Stimulated activated naive CD8-positive, alpha-beta T cell treated with anti-CD3 and anti-CD28 coated beads, Interleukin-15, Interleukin-2, amounts not matched to agents 100 ng/mL and 50 ng/mL, for 24 hours (primary cell): ENCODE measurements around the gene CBFA2T3.
A peak's percentile ranks its signal among the peaks of the same experiment; 100 is the strongest.

ENCODE experiments used
- H3K27ac Mint-ChIP-seq: one replicate; pipeline ENCODE4 v1.8.0; 2021; ENCODE audit warnings: mild to moderate bottlenecking, mixed read lengths
- H3K27me3 Mint-ChIP-seq: one replicate; pipeline ENCODE4 v1.8.0; 2021; ENCODE audit warnings: mixed read lengths
- H3K36me3 Mint-ChIP-seq: one replicate; pipeline ENCODE4 v1.8.0; 2021; ENCODE audit warnings: low read depth, mixed read lengths
- H3K4me1 Mint-ChIP-seq: one replicate; pipeline ENCODE4 v1.8.0; 2021; ENCODE audit warnings: low read depth, mixed read lengths
- H3K4me3 Mint-ChIP-seq: one replicate; pipeline ENCODE4 v1.8.0; 2021; ENCODE audit warnings: mild to moderate bottlenecking, mixed read lengths
- H3K9me3 Mint-ChIP-seq: one replicate; pipeline ENCODE4 v1.8.0; 2021; ENCODE audit warnings: mixed read lengths

CBFA2T3 gene

DNA sequence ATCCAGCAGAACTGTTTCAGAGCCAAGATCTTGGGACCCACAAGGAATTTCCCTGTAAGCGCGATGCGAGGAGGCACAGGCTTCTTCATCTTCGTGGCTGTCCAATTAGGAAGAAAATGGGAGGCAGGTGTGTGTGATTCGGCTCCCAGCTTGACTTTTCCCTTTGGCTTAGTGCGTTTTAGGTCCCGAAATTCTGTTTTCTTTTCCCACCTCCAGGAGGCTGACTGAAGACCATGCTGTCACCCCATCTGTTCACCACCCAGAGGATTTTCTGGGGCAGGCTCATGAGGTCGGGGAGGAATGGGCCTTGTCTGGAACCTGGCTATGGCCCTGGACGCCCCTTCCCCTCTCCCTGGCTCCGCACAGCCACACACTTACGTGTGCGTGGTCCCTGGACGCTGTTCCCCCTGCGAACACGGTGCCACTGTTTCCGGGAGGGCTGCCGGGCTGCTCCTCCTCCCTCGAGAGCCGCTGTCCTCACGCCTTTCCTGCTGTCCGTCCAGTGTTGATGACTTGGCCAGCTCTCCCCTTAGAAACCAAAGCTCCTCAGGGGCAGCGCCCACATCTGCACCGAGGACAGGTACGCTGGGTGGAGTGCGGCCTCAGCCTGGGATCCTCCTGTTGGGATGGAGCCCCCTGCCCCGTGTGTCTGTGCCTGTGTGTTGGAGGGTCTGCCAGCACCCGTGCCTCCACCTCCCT lies 107.9 kb downstream of the CBFA2T3 start:
- H3K27ac Mint-ChIP-seq: no peak overlapping the region
- H3K27me3 Mint-ChIP-seq: peaks cover 10% of the 10 kb centered on the region
- no peak overlapping the region for H3K4me3 Mint-ChIP-seq
- H3K9me3 Mint-ChIP-seq: no peaks in the 10 kb centered on the region
- no peaks in the 10 kb centered on the region for H3K36me3 Mint-ChIP-seq
- H3K4me1 Mint-ChIP-seq: no peaks in the 10 kb centered on the region

DNA sequence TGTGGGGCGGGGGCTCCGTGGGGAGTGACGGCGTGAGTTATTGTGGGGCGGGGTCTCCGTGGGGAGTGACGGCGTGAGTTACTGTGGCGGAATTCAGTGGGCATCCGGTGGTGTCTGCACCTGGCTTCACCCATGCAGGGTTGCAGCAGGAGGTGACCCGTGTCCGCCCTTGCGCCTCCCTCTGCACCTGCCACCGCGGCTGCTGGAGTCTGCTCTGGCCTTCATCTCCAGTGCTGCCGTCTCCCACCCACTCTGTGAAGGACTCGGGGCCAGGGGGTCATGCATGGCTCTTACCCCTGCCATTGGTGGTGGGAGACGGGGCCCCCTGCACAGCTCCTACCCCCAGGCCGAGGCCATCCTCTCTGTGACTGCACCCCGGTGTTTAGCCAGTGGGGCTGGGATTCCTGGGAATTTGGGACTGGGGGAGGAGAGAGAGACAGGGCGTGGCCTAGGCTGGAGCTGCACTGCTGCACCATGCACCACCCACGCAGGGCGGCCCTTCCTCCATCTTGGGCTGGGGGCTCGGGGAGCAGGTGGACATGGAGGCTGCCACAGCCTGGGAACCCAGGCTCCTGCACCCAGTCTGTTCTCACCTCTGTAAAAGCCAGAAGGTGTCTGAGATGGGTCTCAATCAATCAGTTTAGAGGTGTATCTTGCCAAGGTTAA lies 109.3 kb downstream of the CBFA2T3 start:
- no peak overlapping the region for H3K4me3 Mint-ChIP-seq
- no peaks in the 10 kb centered on the region for H3K4me1 Mint-ChIP-seq
- H3K9me3 Mint-ChIP-seq: no peaks in the 10 kb centered on the region
- H3K36me3 Mint-ChIP-seq: no peaks in the 10 kb centered on the region
- H3K27ac Mint-ChIP-seq: no peak overlapping the region
- H3K27me3 Mint-ChIP-seq: peaks cover 10% of the 10 kb centered on the region

DNA sequence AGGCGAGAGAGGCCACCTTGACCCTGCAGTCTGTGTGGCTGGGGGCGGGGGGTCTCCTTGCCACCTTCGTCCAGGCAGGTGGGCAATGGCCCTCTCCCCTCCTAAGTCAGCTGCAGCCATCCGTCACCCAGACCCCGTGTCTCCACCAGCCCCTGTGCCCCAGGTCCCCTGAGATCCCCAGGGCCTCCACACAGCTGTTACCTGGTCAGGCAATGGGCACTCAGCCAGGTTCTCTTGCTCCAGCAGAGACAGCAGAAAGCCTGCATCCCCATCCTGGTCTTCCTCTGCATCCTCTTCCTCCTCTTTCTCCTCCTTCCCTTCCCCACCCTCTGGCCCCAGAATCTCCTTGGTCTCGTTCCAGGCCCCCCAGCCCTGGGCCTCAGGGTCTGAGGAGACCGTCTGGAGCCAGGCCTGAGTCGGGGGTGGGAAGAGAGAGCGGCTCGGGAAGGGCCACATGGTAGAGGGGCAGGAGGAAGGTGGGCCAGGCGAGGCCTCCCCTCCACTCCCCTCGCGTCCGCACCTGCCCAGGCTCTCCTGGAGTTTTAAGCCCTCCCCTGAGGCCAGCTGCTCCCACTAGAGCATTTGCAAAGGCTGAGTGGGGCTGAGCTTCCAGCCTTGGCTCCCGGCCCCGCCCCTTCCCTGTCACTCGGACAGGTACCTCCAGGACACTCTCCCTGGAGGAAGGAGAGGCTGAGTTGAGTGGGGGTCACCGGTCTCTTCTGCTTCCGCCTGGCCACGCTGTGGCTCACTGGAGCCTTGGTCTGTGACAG lies 110.7 kb downstream of the CBFA2T3 start, which contains the start of gene PABPN1L:
TSS of gene PABPN1L (minus strand) at position 510 of the 770 bp plus-strand sequence. CDS start at position 456, 54 bp downstream.
- Mint-ChIP-seq H3K4me1 (no peaks in the 10 kb centered on the region), H3K4me3 (no peak within 1 kb of the TSS), H3K9me3 (no peaks in the 10 kb centered on the region), H3K27ac (no peak within 1 kb of the TSS), H3K36me3 (peaks cover 3% of the 10 kb centered on the region), H3K27me3 (peaks cover 9% of the 10 kb centered on the region)

DNA sequence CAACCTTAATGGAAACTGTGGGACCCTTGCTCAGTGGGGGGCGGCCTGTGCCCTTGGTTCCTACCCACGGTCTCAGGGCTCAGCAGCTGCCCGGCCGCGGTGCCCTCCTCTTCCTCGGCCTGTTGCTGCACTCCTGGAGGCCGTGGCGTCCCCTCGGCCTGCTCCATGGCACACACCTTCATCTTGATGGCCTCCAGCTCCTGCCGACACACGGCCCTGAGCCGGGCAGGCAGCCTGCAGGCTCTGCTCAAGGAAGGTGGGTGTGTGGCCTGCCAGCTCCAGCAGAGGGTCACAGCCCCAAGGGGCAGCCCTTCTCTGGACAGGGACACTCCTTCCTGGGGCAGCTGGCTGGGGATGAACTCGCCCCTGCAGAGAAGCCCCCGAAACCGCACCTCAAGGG lies 111.3 kb downstream of the CBFA2T3 start:
- Mint-ChIP-seq H3K4me1 (no peaks in the 10 kb centered on the region), H3K27me3 (peaks cover 3% of the 10 kb centered on the region), H3K36me3 (peaks cover 9% of the 10 kb centered on the region), H3K27ac (no peak overlapping the region), H3K9me3 (no peaks in the 10 kb centered on the region), H3K4me3 (no peak overlapping the region)

DNA sequence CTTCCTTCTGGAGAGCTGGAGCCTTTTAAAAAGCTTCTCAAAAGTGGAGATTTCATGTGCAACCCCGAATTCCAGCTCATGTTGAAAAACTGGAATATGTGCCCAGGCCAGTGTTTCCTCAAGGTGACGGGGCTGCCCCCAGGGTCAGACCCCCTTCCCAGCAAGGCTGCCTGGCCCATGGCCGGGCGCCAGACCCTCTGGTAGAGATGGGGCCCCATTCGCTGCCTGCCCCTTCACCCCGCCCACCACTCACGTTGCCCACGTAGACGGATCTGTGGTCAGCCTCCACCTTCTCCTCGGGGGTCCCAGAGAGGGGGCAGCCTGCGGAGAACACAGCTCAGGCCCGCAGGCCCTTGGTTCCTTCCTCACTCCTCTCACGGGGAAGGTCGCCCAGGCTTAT lies 111.7 kb downstream of the CBFA2T3 start:
- no peaks in the 10 kb centered on the region for H3K9me3 Mint-ChIP-seq
- H3K4me3 Mint-ChIP-seq: no peak overlapping the region
- H3K27ac Mint-ChIP-seq: no peak overlapping the region
- H3K36me3 Mint-ChIP-seq: peaks cover 10% of the 10 kb centered on the region
- H3K27me3 Mint-ChIP-seq: no peaks in the 10 kb centered on the region
- no peaks in the 10 kb centered on the region for H3K4me1 Mint-ChIP-seq

DNA sequence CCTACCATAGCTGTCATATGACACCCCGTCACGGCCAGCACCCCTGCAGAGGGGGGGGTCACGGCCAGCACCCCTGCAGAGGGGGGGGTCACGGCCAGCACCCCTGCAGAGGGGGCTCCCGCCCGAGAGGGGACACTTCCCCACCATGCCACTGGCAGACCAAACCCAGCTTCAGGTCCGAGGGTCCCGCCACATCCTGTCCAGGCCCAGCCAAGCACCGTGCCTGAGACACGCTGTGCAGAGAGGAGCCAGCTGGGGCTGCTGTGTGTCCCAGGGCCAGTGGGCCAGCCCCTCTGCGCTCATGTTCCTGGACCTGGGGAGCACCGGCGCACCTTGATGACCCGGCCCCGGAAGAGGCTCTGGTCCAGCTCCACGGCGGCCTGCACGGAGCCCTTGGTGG lies 112.5 kb downstream of the CBFA2T3 start:
- H3K36me3 Mint-ChIP-seq: peaks cover 17% of the 10 kb centered on the region
- H3K27me3 Mint-ChIP-seq: no peaks in the 10 kb centered on the region
- H3K27ac Mint-ChIP-seq: no peak overlapping the region
- H3K4me3 Mint-ChIP-seq: no peak overlapping the region
- no peaks in the 10 kb centered on the region for H3K4me1 Mint-ChIP-seq
- H3K9me3 Mint-ChIP-seq: no peaks in the 10 kb centered on the region

DNA sequence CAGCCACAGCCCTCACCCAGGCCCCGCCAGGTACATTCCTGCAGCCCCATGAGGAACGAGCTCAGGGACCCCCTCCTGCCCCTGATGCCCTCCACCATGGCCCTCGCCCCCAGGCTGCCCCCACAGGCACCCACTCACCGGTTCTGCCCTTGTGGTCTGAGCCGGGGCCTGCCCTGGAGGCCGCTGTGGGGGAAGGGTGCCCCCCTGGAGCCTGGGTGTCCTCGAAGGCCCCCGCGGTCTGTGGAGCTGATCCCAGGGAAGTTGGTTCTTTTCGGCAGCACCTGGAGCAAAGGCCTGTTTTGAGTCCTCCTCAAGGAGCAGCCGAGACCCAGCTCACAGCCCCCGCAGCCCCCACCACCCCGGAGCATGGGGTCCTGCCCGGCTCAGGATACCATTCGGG lies 112.9 kb downstream of the CBFA2T3 start:
- H3K36me3 Mint-ChIP-seq: peaks cover 19% of the 10 kb centered on the region
- no peak overlapping the region for H3K27ac Mint-ChIP-seq
- H3K4me3 Mint-ChIP-seq: no peak overlapping the region
- no peaks in the 10 kb centered on the region for H3K4me1 Mint-ChIP-seq
- no peaks in the 10 kb centered on the region for H3K9me3 Mint-ChIP-seq
- no peaks in the 10 kb centered on the region for H3K27me3 Mint-ChIP-seq

DNA sequence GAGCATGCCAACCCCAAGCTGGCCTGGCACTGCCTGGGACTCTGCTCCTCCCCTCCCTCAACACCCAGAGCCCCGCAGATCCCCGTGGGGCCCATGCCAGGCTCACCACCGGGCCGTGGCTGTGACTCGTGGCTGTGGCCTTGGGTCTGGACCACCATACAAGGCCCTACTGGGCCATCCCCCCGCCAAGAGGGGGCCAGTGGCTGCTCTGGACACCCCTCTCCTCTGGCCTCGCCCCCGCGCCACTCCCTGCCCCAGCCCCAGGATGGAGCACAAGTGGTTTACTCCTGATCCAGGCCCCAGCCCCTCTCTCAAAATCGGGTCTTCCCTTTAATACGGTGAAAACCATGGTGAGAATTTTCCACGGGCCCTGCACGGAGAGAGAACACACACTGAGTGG lies 113.6 kb downstream of the CBFA2T3 start:
- H3K27me3 Mint-ChIP-seq: no peaks in the 10 kb centered on the region
- peaks cover 19% of the 10 kb centered on the region for H3K36me3 Mint-ChIP-seq
- H3K4me1 Mint-ChIP-seq: peaks cover 3% of the 10 kb centered on the region
- H3K9me3 Mint-ChIP-seq: no peaks in the 10 kb centered on the region
- H3K27ac Mint-ChIP-seq: no peak overlapping the region
- H3K4me3 Mint-ChIP-seq: no peak overlapping the region

DNA sequence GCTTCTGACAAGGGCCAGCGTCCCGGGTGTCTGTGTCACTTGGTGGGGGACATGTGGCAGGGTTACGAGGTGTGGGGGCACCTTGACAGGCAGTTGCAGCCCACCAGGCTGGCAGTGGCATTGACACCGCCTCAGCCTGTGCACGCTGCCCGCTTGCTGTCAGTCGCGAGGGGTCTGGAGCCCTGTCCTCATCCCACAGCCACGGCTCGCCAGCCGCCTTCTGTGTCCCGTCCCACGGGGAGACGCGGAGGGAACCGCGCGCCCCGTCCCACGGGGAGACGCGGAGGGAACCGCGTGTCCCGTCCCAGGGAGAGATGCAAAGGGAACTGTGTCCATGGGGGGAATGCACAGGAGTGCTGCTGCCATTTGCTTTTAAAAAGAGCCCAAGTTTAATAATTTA lies 114.0 kb downstream of the CBFA2T3 start:
- H3K27ac Mint-ChIP-seq: no peak overlapping the region
- H3K4me1 Mint-ChIP-seq: peaks cover 7% of the 10 kb centered on the region
- no peaks in the 10 kb centered on the region for H3K27me3 Mint-ChIP-seq
- no peaks in the 10 kb centered on the region for H3K9me3 Mint-ChIP-seq
- H3K4me3 Mint-ChIP-seq: no peak overlapping the region
- H3K36me3 Mint-ChIP-seq: peaks cover 19% of the 10 kb centered on the region

DNA sequence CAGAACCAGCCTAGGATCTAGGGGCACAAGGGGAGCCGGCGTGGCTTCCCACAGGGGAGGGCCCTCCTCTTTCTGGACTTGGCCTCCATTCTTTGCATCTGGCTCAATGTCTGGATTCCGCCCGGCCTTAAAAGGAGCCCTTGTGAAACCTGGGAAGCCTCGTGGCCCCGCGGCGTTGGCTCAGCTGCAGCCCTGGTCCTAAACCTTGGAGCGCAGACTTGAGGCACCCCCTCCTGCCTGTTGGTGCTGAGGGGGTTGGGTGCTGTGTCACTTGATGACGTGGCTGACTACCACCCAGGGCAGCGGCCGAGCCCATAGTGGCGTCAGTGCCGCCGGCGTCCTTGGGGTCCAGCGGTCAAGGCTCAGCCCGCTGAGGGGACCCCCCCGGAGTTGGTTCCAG lies 115.6 kb downstream of the CBFA2T3 start:
- H3K4me1 Mint-ChIP-seq: peaks cover 13% of the 10 kb centered on the region
- H3K27me3 Mint-ChIP-seq: no peaks in the 10 kb centered on the region
- H3K36me3 Mint-ChIP-seq: peaks cover 19% of the 10 kb centered on the region
- no peaks in the 10 kb centered on the region for H3K9me3 Mint-ChIP-seq
- no peak overlapping the region for H3K27ac Mint-ChIP-seq
- H3K4me3 Mint-ChIP-seq: no peak overlapping the region

DNA sequence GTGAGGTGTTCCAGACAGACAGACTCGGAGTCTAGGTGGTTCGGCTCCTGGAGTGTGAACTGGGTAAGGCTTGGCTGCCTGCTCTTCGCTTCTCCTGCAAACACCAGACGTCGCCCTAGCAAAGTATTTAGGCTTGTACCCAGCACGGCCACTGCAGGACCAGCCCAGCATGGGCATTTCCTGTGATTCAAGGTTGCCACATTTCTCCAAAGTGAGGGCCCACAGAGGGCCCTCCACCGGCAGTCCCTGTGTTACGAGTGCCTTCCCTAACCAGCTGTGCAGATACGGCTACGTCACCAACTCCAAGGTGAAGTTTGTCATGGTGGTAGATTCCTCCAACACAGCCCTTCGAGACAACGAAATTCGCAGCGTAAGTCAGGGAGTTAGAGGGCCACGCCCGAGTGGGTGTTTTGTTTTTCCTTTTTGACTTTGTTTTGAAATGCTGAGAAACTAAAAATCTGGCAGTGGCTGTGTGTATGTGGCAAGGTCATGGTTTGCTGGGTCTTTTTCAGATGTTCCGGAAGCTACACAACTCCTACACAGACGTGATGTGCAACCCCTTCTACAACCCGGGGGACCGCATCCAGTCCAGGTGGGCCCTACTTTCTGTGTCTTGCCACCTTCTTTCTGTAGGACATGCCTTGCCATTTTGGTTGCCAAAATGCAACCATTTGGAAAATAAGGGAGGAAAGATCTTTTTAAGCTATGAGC lies 117.5 kb downstream of the CBFA2T3 start:
- no peak overlapping the region for H3K27ac Mint-ChIP-seq

DNA sequence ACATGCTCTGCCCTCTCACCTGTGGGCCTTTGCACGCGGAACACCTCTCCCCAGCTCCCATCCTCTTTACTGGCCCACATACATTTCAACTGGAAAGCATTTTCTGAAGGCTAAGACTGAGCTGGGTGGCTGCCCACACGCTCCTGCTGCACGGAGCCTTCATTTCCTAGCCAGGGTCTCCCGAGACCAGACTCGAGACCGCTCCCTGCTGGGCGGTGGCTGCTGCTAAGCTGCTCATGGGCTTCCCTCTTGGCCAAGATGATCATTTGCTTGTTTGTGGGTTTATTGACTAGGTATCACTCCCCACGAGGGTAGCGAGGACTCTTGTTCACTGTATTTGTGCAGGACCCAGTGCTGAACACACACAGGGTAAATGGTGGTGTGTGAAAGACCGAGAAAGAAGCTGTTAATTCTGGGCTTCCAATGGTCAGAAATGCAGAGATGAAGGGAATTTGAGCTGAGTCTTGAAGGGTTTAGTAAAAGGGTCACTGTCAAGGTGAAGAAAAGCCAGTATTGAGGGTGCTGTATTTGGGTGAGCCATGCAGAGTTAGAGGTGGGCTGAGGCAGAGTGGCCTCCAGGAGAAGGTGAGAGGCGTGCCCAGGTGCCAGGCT lies 119.2 kb downstream of the CBFA2T3 start:
- Mint-ChIP-seq H3K4me1 (peaks cover 31% of the 10 kb centered on the region), H3K27me3 (no peaks in the 10 kb centered on the region), H3K36me3 (peaks cover 19% of the 10 kb centered on the region), H3K27ac (peak overlapping the region; percentile 95), H3K4me3 (peak overlapping the region; percentile 95), H3K9me3 (no peaks in the 10 kb centered on the region)

More for the DNA sequence above, 117.5 kb downstream of the CBFA2T3 start:
- Mint-ChIP-seq H3K27me3 (no peaks in the 10 kb centered on the region), H3K4me3 (no peak overlapping the region), H3K36me3 (peaks cover 19% of the 10 kb centered on the region), H3K9me3 (no peaks in the 10 kb centered on the region), H3K4me1 (peaks cover 28% of the 10 kb centered on the region)

DNA sequence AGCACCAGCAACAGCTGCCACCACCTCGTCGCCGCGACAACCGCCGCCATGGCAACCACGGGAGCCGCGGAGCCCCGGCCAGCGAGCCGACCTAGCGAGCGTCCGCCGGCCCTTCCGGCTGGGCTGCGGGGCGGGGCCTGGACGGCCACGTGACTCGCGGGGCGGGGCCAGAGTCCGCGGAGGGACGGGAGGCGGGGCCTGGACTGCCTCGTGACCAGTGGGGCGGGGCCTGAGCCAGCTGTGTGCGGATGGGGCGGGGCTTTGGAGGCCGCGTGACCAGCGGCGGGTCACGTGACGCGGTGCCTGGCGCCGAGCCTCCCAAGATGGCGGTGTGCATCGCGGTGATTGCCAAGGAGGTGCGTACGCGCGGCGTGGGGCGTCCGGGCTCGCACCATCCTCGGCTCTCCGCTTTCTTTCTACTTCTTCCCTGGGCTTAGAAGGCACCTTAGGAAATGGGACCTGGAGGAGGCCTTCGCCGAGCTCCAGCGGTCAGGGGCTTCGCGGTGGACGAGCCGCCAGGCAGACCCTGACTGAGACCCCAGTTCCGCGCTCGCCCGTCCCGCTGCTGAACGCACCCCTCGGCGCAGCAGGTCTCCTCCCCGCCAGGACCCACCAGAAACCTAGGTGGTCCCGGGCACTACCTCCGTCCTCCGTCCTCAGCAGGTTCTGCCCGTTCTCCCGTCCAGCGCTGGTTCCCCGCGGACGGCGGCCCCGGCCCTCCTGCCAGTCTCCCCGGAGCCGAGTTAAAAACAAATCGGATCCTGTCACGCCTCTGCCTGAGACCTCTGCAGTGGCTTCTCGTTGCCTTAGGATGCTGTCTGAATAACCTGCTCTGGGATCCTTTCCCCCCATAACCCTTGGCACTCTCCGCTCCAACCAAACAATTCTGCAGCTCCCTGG lies 119.9 kb downstream of the CBFA2T3 start, which contains the start of the genes GALNS and TRAPPC2L:
TSS of gene GALNS (minus strand) at position 120 of the 900 bp plus-strand sequence. CDS start at position 50, 70 bp downstream.
TSS of gene TRAPPC2L (plus strand) at position 300 of the 900 bp plus-strand sequence. CDS start at position 324, 24 bp downstream.
- H3K9me3 Mint-ChIP-seq: no peaks in the 10 kb centered on the region
- peaks cover 19% of the 10 kb centered on the region for H3K36me3 Mint-ChIP-seq
- no peaks in the 10 kb centered on the region for H3K27me3 Mint-ChIP-seq
- H3K4me1 Mint-ChIP-seq: peaks cover 31% of the 10 kb centered on the region
- peak within 1 kb of the TSS; percentile 95 for H3K4me3 Mint-ChIP-seq
- H3K27ac Mint-ChIP-seq: peak within 1 kb of the TSS; percentile 95
